ENCODE results near the gene FUT7.

Gene FUT7

DNA sequence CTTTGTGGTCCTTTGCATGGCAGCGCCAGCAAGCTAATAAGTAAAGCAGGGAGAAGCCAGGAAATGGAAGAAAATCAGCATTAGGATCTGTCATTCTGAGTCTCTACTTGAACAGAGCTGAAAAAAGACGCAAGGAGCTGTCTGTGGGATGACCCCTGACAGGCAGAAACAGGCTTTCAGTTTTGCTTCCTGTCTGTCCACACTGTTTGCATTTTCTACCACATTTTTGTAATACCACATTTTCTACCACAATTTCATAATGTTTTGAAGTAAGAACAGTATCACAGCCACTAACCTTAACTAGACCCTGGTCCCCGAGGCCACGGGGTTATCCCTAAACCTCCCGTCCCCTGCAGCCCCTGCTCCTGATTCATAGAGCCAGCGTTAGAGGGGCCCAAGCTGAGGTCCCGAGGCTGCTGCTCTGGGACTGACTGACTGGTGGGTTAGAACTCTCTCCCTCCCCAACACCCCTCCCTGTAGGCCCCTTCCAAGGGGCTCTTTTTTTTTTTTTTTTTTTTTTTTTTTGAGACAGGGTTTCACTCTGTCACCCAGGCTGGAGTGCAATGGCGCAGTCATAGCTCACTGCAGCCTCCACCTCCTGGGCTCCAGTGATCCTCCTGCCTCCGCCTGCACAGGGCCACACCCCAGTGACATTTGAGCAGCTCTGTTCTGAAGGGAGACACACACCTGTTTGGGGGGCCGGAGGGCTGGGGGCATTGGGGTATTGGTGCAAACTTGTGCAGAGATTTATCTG is 31.5 kb downstream of the FUT7 start:
- DNase-seq = peak; percentile 18 to 55

DNA sequence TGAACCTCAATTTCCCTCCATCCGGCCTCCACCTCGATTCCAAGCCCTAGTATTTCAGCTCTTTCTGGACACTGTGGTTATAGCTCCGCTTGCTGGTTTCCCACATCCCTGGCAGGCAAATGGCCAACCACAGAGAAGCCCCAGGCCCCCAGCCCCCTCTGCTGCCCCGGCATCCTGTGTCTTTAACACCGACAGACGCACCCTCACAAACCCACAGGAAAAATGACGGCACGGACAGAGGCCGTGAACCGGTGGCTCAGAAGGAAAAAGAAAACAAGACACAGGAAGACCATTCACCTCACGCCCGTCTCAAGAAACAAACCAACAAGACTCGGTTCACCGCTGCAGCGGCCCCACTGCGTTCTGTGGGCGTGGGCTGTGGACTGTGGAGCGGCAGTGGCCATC is 34.1 kb downstream of the FUT7 start:
- peak; percentile 36 to 58 for DNase-seq

DNA sequence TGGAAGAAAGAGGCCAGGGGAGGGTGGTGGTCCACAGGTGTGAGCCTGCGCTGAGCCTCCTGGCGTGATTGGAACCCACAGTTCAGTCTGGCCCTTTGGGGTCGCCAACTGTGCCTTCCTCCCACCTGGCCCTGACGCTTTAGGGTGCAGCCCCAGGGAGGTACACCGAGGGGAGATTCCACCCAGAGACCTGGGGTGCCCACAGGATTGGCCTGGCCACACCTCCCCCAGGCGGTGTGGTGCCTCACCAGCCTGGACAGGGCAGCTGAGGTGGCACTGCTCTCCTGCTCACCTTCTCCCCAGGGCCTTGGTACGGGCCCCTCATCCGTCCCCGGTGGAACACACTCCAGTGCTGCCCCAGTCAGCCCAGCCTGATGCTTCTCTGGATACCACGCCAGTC is 34.5 kb downstream of the FUT7 start:
- DNase-seq = peak; percentile 11 to 16

DNA sequence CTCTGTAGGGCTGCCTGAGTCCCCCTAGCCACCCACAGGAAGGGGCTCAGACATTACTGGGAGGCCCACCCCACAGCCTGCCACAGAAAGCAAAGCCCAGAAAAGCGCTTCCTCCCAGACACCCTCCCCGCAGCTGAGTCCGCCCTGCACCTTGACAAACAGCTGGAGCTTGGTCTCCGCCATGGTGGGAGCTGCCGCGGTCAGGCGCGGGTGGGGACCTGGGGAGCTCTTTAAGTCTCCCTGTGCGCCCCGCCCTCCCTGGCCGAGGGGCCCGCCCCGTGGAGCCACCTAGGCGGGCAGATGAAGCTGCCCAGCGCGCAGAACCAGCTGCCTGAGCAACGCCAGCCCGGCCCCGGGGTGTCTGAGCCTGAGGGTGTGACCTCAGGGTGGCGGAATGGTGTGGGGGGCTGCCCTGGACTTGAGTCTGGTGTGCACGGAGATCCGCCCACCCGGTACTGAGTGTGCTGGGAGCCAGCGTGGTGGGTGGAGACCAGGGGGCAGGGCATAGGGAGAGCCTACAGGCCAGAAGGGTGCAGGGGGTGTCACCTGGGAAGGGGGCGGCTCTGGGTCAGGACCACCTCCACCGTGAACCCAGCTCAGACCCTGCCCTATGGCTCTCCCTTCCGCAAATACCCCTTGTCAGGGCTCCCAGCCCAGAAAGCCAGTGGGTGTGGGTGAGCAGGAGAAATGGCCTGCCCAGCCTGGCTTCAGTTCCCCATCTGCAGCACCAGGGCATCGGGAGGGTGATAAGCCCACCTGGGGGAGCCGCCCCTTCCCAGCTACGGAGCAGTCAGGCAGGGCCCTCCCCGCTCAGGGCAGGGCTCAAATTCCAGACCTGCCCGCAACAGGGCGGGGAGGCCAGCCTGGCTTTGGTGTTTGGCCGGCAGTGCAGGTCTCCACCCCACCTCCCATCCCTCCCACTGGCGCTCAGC is 35.3 kb downstream of the FUT7 start, which contains the start of gene CLIC3:
Gene CLIC3 (minus strand): TSS at position 208 of the 932 bp plus-strand sequence. CDS start 25 bp downstream, at position 183.
- DNase-seq = peak; percentile 41 to 67

DNA sequence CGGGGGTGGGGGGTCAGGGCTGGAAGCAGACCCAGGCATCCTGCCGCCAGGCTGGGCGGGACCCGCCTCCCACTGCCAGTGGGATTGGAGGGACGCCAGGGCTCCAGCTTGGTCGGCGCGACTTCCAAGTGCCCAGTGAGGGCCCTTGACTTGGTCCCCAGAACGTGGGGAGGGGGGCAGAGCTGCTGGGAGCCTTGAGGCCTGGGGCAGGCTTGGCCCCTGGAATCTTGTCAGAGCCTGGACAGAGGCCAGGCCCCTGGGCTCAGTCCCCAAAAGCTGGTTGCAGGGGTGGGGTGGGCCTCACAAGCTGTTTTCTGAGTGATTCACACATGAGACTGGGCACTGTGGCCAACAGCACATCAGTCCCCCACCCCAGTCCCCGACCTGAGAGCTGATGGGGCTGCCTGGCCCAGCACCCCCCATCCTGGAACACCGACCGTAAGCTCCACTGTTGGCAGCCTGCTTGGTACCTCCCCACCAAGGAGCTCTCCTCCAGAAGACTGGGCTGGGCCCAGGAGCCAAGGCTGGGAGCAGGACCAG is 36.0 kb downstream of the FUT7 start:
- DNase-seq = no peak

DNA sequence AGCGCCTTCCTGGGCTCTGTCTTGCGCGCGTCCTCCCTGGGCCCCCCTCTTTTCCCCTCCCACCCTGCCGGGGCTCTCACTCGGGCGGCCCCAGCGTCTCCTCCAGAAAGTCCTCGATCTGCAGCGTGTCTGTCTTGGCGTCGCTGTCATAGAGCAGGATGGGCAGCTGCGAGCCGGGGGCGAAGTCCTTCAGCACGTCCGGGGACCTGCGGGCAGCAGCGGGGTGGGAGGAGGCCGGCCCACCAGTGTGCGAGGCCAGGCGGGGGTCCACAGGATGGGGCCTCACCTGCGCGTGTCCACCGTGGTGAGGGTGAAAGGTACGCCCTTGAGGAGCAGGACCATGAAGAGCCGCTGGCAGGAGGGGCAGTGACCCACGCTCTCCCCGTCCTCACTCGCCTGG is 36.5 kb downstream of the FUT7 start:
- no peak for DNase-seq

DNA sequence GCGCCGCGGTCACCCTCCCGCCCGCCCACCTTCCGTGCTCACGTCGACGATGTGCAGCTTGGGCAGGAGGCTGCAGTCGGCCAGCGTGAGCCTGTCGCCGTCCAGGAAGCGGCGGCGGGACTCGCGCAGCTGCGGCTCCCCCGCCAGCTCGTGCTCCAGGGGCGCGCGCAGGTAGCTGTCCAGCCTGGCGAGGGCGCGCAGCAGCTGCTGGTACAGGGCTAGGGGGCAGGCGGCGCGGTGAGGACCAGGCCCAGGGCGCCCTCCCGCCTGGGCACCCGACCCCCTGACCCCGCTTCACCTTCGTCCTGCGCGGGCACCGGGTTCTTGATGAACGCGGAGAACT is 37.0 kb downstream of the FUT7 start:
- no peak for DNase-seq

DNA sequence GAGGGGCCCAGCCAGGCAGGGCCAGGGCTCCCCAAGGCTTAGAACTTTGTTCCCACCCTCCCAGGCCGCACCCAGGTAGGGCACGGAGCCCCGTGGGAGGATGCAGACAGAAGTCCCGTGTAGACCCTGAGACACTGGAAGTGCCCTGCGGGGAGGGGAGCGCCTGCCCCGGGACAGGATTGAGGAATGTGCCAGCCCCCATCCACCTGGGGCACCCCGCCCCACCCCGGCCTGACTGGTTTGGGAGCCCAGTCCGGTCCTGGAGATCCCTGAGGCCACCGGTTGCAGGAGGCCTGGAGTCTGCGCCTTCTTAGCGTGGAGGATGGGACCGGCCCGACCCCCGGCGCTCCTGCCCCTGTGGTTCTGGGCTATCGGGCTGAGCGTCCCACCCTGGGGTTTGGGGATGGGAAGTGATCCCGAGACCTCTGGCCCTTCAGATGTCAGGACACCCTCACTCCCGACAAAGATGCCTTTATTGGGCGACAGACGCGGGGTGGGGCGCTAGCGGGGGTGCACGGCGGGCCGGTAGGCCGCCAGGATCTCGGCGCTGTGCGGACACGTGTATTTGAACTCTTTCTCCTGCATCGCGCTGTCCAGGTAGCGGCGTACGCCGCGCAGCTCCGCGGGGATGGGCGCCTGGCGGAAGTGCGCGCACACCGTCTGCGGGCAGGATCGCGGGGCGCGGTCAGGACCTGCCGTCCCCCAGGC is 37.6 kb downstream of the FUT7 start:
- DNase-seq = no peak

DNA sequence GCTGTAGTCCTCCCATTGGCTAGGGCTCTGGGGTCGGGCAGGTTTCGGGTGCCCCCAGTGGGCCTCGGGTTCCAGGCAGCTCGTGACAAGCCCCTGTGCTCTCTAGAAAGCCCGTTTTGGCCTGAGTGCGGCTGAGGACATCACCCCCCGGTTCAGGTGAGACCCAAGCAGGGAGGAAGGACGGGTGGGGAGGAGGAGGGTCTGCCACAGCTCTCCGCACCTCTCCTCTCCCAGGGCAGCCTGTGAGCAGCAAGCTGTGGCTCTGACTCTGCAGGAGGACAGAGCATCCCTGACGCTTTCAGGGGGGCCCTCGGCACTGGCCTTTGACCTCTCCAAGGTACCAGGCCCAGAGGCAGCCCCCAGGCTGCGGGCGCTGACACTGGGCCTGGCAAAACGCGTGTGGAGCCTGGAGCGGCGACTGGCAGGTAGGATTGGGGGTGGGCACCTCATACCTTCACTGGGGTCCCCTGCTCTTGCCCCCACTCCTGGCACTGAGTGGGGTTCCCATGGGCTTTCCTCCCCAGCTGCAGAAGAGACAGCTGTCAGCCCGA is 39.0 kb downstream of the FUT7 start:
- no peak for DNase-seq

DNA sequence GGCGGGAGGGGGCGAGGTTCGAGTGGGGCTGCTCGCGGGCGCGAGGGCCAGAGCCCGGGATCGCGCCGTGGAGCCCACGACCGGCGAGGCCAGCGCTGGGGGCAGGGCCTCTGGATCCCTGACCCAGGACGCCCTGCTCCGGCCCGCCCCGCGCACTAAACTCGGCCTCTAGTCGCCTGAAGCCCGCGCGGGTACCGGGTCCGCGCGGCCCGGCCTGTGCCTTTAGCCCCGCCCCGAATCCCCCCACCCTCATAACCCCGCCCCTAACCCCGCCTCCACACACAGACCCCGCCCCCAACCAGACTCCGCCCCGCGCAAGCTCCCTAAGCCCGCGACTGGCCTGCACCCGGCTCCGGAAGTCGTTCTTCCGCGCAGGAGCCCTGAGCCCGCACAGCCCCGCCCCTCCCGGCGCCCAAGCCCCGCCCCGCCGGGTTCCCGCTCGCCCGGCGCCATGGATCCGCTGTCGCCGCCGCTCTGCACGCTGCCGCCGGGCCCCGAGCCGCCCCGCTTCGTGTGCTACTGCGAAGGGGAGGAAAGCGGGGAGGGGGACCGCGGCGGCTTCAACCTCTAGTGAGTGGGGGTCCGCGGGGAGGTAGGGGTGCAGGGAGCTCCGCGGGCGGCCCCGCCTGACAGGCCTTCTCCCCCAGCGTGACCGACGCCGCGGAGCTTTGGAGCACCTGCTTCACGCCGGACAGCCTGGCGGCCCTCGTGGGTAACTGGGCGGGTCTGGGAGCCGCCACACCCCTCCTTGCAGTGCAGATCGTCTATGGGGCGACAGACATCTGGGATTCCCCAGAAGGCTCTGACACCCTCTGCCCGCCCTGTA is 39.7 kb downstream of the FUT7 start, which contains the start of gene PAXX:
Gene PAXX (plus strand): TSS at position 430 of the 826 bp plus-strand sequence. CDS start 22 bp downstream, at position 452.
- peak; percentile 93 to 95 for DNase-seq

DNA sequence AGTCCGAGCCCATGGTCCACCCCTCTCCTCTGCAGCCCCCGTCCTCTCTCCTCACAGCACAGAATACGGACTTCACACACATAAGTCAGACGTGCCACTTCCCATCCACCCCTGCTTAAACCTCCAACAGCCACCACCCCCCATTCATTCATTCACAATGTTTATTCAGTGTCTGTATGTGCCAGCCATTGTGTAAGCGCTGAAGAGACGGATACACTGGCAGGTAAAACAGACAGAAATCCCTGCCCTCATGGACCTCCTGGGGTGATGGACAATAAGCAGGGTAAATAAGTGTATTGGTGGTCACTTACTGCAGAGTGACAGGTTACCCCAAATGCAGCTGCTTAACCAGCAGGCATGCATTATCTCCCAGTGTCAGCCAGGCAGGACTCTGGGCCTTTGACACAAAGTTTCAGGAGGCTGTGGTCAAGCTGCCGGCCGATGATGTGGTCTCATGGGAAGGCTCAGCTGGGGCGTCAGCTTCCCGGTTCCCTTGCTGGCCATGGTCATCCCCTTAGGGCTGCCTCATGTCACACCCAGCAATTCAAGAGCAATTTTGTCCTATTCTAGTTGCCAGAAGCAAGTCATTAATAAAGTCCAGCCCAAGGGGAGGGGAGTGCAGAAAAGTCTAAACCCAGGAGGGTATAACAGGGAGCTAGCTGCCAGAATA is 41.5 kb downstream of the FUT7 start:
- DNase-seq = no peak

DNA sequence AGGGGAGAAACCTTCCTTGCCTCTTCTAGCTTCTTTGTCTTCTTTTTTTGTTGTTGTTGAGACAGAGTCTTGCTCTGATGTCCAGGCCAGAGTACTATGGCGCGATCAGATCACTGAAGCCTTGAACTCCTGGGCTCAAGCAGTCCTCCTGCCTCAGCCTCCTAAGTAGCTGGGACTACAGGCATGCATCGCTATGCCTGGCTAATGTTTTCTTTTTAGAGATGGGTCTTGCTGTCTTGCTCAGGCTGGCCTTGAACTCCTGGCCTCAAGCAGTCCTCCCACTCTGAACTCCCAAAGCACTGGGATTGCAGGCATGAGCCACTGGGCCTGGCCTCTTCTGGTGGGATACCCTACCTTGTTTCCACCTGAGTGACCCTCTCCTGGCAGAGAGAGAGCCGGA is 43.0 kb downstream of the FUT7 start:
- DNase-seq = no peak

DNA sequence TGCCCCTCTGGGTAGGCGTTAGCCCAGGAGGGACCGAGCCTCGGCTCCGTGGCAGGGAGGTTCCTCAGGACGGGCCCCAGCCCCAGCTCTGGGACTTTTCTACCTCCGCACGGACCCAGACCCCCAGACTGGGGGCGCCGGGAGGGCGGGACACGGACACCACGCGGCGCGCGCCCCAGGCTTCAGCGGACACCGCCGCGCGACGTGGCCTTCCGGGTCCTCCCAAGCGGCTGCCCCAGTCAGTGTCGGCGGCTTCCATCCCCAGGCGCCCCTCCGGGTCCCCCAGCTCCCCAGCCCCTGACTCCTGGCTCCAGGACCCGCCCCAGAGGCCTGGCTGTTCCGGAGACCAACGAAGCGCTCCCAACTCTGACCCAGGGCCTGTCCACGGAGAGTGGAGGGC is 46.0 kb downstream of the FUT7 start:
- DNase-seq = no peak

DNA sequence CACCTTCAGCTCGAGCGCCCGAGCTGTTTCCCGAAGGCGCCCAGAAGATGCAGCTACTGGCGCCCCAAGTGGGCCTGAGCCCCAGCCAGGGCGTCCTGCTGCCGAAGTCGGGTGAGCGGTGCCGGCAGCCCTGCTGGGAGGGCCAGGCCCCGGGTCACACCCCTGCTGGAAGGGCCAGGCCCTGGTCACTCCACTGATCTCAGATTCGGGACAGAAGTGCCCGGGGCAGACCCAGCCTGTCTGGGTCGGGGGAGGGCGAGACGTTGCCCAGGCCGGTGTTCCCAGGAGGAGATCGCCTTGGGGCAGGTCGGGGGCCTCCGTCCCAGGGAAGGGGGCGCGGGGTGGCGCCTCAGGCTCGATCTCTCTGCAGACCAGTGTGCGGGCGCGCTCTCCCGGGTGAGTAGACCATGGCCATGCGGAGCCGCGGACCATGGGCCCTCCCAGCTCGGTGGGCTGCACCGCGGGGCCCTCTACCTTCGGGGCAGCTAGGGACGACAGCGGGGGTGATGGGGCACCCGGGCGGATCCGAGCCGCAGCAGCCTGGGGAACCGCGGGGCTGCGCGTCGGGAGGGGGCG is 46.8 kb downstream of the FUT7 start:
- no peak for DNase-seq

DNA sequence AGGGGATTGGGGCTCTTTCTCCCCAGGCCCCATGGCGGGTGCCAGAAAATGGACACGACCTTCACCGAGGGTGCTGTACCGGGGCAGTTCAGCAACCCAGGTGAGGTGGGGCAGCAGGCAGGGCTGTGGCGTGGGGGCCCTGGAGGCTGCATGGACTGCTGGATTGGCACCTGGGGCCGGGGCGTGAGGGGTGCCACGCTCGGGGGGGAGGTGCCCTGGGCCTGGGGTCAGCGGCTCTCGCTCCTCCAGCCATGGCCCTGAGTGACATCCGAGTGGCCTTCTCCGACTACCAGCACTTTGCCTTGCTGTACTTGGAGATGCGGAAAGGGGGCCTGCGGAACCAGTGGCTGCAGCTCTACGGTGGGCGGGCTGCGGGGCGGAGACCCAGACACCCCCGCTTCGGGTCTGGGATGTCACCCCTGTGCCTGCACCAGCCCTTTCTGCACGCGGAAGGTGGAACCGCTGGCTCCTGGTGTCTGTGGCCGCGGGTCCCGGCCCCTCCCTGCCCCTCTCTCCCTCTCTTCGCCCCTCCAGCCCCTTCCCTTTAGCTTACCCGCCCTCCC is 47.3 kb downstream of the FUT7 start:
- DNase-seq = no peak

DNA sequence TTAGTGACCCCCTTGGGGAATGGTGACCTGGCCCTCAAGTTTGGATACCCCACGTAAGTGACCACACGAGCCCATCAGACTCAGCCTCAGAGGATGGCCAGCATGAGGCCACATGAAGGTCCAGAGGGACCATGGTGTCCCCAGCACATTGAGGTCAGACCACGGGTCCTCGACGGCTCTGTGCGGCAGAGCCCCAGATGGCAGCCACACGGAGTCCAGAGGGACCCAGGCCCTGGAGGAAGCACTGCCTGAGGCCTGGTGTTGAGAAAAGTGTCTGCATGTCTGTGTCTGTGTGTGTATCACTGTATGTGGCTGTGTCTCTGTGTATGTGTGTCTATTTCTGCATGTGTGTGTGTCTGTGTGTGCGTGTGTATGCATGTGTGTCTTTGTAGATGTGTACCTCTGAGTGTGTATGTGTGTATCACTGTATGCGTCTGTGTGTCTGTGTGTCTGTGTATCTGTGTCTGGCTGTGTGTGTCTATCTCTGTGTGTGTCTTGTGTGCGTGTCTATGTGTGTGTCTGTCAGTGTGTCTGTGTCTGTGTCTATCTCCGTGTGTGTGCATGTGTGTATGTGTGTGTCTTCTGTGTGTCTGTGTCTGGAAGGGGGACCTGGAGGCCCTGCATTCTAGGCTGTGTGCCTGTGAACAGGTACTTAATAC is 48.1 kb downstream of the FUT7 start:
- DNase-seq = no peak

DNA sequence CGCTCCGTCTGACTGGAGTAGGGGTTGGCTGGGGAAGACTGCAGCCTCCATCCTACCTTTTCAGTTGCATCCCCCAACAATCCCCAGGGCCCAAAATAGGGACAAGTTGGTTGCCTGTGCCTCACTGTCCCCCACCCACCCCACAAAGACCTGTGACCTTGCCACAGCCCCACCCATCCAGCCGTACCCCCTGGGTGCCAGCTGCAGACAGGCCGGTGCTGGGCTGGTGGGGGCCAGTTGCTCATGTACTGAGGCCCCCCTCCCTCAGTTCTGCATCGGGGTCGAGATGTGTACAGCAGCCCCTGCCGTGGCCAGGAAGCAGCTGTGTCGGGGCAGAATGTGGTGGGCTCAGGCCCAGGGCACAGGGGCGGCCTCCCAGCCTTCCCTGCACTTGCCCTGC is 48.7 kb downstream of the FUT7 start:
- DNase-seq = no peak

DNA sequence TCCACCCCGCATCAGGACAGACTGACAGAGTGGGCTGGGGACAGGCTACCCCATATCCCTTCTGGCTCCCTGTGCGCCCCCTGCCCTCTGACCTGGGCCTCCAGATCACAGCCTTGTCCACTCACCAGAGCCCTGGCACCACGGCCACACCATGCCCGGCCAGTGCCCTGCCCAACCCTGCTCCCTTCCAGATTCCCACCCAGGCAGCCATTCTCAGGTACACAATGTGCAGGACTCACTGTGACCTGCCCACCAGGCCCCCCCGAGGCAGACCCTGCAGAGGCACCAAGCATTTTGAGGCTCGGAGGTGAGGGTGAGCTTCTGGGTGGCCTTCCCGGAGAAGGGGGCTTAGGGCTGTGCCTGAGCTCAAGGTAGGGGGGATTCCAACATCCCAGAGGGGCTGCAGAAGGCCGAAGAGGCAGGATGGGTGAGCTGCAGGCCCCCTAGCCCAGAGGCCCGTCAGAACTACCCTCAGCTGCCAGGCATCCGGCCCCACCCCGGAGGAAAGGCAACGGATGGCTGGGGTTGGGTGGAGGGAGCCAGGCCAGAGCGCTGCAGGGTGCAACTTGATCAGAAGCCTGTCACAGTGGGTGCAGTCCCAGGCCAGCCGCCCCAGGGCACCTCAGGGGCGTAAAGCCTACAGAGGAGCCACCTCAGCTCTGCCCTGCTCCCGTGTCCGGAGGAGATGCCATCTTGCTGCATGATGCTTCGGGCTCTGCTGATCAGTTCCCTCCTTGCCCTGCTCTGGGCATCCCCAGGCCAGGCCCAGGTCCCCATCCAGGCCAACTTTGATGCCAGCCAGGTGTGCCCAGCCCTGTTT is 49.4 kb downstream of the FUT7 start, which contains the start of gene LCNL1:
Gene LCNL1 (plus strand): TSS at position 762 of the 820 bp plus-strand sequence. CDS start 594 bp downstream, outside the sequence.
- no peak for DNase-seq
